Large intestine (tissue), 3 donors: Measurements from ENCODE around the gene IL17RB. TPM values are rescaled to one million over a fixed set of nuclear protein-coding genes. Genes with fewer than 3 reads are reported as not detected.

Experiments used
- DNase-seq, 2 donors: peaks; one replicate each; pipeline versions ENCODE4 v3.0.0 to v3.0.0-alpha.2; 2013
- H3K27ac ChIP-seq: one replicate; pipeline ENCODE4 v1.5.1; 2013; ENCODE audit warnings: low read length
- H3K27me3 ChIP-seq: 2 replicates; pipeline ENCODE4 v1.6.1; 2013; ENCODE audit warnings: low read length; ENCODE audit not compliant: control insufficient read depth, insufficient read depth
- H3K36me3 ChIP-seq: 2 replicates; pipeline ENCODE4 v1.6.1; 2013; ENCODE audit warnings: low read length; ENCODE audit not compliant: control insufficient read depth, insufficient read depth
- H3K4me1 ChIP-seq: one replicate; pipeline ENCODE4 v1.6.1; 2013; ENCODE audit warnings: low read length; ENCODE audit not compliant: control insufficient read depth, insufficient read depth
- H3K4me3 ChIP-seq: one replicate; pipeline ENCODE4 v1.5.1; 2013; ENCODE audit warnings: low read length
- H3K9me3 ChIP-seq: one replicate; pipeline ENCODE4 v1.6.1; 2013; ENCODE audit warnings: mild to moderate bottlenecking, low read depth, low read length, moderate library complexity; ENCODE audit not compliant: control insufficient read depth
- WGBS: methylation state at CpG from one replicate; pipeline ENCODE4 v1.1.5; 2013; ENCODE audit warnings: low lambda C conversion rate; ENCODE audit not compliant: insufficient coverage; 5-methylcytosine and 5-hydroxymethylcytosine counted together
- polyA plus RNA-seq: library from polyadenylated mRNA; unstranded; fragments of 120-200 nt; gene quantifications from one replicate; pipeline ENCODE4 v1.2.1, GENCODE V29; 2013

The IL17RB gene
- polyA plus RNA-seq, 1 donor, result 13.3 TPM

- Histone ChIP-seq H3K9me3 (no peaks in the 10 kb centered on the region), H3K27ac (peak overlapping the region; percentile 92), H3K27me3 (peaks cover 8% of the 10 kb centered on the region), H3K4me1 (peaks cover 49% of the 10 kb centered on the region), H3K36me3 (peaks cover 12% of the 10 kb centered on the region), H3K4me3 (peak overlapping the region; percentile 9)
- DNase-seq, result peak; percentile 85 to 94
- WGBS, result no CpG with 5 or more reads among the region's 12 CpGs
Measured at GRCh38 chr3:53842436-53843194, 3.8 kb upstream of the IL17RB start.

GRCh38 chr3:53843195-53844177 is 2.9 kb upstream of the IL17RB start:
- WGBS, result no CpG with 5 or more reads among the region's 10 CpGs

GRCh38 chr3:53844262-53845102 is 1.9 kb upstream of the IL17RB start:
- no peaks in the 10 kb centered on the region for H3K9me3 ChIP-seq
- peak overlapping the region; percentile 55 for H3K4me3 ChIP-seq
- H3K27me3 ChIP-seq, result peaks cover 8% of the 10 kb centered on the region
- H3K36me3 ChIP-seq, result no peaks in the 10 kb centered on the region
- peak; percentile 60 to 83 for DNase-seq
- peak overlapping the region; percentile 92 for H3K27ac ChIP-seq
- no CpG with 5 or more reads among the region's 9 CpGs for WGBS
- H3K4me1 ChIP-seq, result peaks cover 49% of the 10 kb centered on the region

More at GRCh38 chr3:53843195-53844177, 2.9 kb upstream of the IL17RB start:
- DNase-seq, result peak; percentile 32 to 71
- Histone ChIP-seq H3K9me3 (no peaks in the 10 kb centered on the region), H3K36me3 (peaks cover 7% of the 10 kb centered on the region), H3K4me1 (peaks cover 49% of the 10 kb centered on the region), H3K4me3 (peak overlapping the region; percentile 5), H3K27me3 (peaks cover 8% of the 10 kb centered on the region), H3K27ac (peak overlapping the region; percentile 92)

GRCh38 chr3:53845103-53845880 is 1.1 kb upstream of the IL17RB start:
- WGBS, result no CpG with 5 or more reads among the region's 25 CpGs
- Histone ChIP-seq H3K27ac (peak overlapping the region; percentile 92), H3K9me3 (no peaks in the 10 kb centered on the region), H3K27me3 (peaks cover 8% of the 10 kb centered on the region), H3K4me1 (peaks cover 49% of the 10 kb centered on the region), H3K4me3 (peak overlapping the region; percentile 55), H3K36me3 (no peaks in the 10 kb centered on the region)
- DNase-seq, result peak in 1 of 2 donors; percentile 63

- H3K36me3 ChIP-seq, result no peaks in the 10 kb centered on the region
- WGBS, result no CpG with 5 or more reads among the region's 34 CpGs
- DNase-seq, result no peak
- H3K4me1 ChIP-seq, result peaks cover 48% of the 10 kb centered on the region
- H3K27me3 ChIP-seq, result peaks cover 8% of the 10 kb centered on the region
- peak overlapping the region; percentile 55 for H3K4me3 ChIP-seq
- peak overlapping the region; percentile 92 for H3K27ac ChIP-seq
- H3K9me3 ChIP-seq, result no peaks in the 10 kb centered on the region
Measured at GRCh38 chr3:53845881-53846133, 561 bp upstream of the IL17RB start.

- DNase-seq, result no peak
- Histone ChIP-seq H3K27me3 (peaks cover 8% of the 10 kb centered on the region), H3K4me3 (peak overlapping the region; percentile 41), H3K27ac (no peak overlapping the region), H3K36me3 (no peaks in the 10 kb centered on the region), H3K4me1 (peaks cover 40% of the 10 kb centered on the region), H3K9me3 (no peaks in the 10 kb centered on the region)
- WGBS, result no CpG with 5 or more reads among the region's 10 CpGs
Measured at GRCh38 chr3:53846851-53847155, 435 bp downstream of the IL17RB start.

- Histone ChIP-seq H3K4me3 (no peak overlapping the region), H3K36me3 (no peaks in the 10 kb centered on the region), H3K27me3 (peaks cover 8% of the 10 kb centered on the region), H3K9me3 (no peaks in the 10 kb centered on the region), H3K27ac (no peak overlapping the region), H3K4me1 (peaks cover 12% of the 10 kb centered on the region)
- DNase-seq, result no peak
- no CpG with 5 or more reads among the region's 7 CpGs for WGBS
Measured at GRCh38 chr3:53849916-53850315, 3.5 kb downstream of the IL17RB start.

GRCh38 chr3:53850895-53851294 is 4.5 kb downstream of the IL17RB start:
- DNase-seq, result no peak
- no peaks in the 10 kb centered on the region for H3K9me3 ChIP-seq
- WGBS, result no CpG with 5 or more reads among the region's 5 CpGs

GRCh38 chr3:53856964-53857363 is 10.6 kb downstream of the IL17RB start:
- DNase-seq, result no peak
- Histone ChIP-seq H3K27me3 (no peaks in the 10 kb centered on the region), H3K9me3 (no peaks in the 10 kb centered on the region), H3K4me3 (no peak overlapping the region), H3K36me3 (peaks cover 26% of the 10 kb centered on the region), H3K4me1 (no peaks in the 10 kb centered on the region), H3K27ac (no peak overlapping the region)
- 100% methylated on average over 2 of the region's 7 CpGs for WGBS

More at GRCh38 chr3:53850895-53851294, 4.5 kb downstream of the IL17RB start:
- Histone ChIP-seq H3K36me3 (no peaks in the 10 kb centered on the region), H3K27ac (no peak overlapping the region), H3K27me3 (peaks cover 8% of the 10 kb centered on the region), H3K4me3 (no peak overlapping the region), H3K4me1 (peaks cover 6% of the 10 kb centered on the region)
